HG03575 (cell line): ENCODE results near the gene NR1I2.

Experiments
- ATAC-seq: cut with Tn5 transposase; IDR thresholded peaks from one replicate; pipeline ENCODE4 v1.9.1; 2021; ENCODE audit not compliant: unreplicated experiment, insufficient number of reproducible peaks, low FRiP score; ENCODE audit errors: extremely low read depth

The NR1I2 gene

DNA sequence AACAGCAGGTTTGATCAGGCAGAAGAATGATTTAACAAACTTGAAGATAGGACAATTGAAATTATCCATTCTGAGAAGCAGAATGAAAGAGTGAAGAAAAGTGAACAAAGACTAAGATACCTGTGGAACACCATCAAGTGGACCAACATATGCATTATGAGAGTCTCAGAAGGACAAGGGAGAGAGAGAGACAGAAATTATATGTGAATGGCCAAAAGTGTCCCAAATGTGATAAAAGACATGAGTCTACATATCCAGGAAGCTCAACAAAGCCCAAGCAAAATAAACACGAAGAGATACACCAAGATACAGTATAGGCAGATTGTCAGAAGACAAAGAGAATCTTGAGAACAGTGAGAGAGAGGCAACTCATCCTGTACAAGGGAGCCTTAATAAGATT lies 5.6 kb upstream of the NR1I2 start:
- ATAC-seq, result no peak

DNA sequence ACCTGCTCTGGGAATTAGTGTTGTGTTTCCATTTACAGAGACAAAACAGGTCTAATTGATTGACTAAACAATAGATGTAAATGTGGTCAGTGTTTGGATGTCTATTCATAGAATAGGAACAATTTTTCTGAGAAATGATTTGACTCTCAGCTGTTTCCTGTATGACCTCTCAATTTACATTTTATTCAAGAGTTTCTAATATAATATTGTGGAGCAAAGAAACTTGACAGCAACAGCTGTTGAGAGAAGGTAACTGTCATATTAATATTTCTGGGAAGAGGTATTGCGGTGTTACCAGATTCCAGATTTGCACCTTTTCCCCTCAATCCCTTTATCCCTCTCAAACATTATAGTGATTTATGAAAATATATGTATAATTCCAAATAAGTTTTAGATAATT lies 3.7 kb upstream of the NR1I2 start:
- no peak for ATAC-seq

GRCh38 chr3:119778811-119779210 lies 3.1 kb upstream of the NR1I2 start:
- ATAC-seq, result no peak

GRCh38 chr3:119779731-119780383 lies 2.0 kb upstream of the NR1I2 start:
- no peak for ATAC-seq

- ATAC-seq, result no peak
Measured at GRCh38 chr3:119782460-119782859, 559 bp downstream of the NR1I2 start.

DNA sequence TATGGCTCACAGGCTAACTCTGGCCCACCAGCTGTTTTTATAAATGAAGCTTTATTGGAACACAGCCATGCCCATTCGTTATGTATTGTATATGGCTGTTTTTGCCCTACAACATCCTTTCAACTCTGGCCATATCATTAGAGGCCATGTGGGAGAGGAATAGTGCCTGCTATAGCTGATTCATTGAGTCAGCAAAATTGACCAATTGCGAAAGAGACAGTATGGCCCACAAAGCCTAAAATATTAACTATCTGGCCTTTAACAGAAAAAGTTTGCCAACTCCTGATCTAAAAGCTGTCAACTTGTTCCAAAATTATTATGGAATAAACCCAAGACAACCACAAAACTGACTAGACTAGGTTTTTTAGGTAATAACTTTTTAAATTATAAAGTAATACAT lies 1.4 kb downstream of the NR1I2 start:
- ATAC-seq, result no peak

- ATAC-seq, result no peak
Measured at GRCh38 chr3:119783883-119784282, 2.0 kb downstream of the NR1I2 start.

DNA sequence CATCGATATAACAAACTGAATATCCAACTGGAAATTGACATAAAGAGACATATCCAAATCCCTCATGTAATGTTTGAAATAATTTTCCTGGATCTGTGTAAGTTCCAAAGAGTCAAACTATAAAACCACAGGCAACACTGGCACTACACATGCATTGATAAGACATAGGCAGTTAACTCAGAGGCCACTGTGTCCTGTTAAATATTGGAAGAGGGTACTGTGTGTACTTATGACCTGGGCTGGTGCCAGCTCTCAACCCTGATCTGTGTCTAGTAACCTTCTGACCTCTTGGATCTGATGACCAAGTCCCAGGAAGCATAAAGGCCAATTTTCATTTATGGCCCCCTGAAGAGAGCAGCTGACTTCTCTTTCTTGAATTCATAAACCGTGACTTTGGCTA lies 4.5 kb downstream of the NR1I2 start:
- no peak for ATAC-seq

- no peak for ATAC-seq
Measured at GRCh38 chr3:119790369-119790768, 8.5 kb downstream of the NR1I2 start.

- no peak for ATAC-seq
Measured at GRCh38 chr3:119792270-119792669, 10.4 kb downstream of the NR1I2 start.

DNA sequence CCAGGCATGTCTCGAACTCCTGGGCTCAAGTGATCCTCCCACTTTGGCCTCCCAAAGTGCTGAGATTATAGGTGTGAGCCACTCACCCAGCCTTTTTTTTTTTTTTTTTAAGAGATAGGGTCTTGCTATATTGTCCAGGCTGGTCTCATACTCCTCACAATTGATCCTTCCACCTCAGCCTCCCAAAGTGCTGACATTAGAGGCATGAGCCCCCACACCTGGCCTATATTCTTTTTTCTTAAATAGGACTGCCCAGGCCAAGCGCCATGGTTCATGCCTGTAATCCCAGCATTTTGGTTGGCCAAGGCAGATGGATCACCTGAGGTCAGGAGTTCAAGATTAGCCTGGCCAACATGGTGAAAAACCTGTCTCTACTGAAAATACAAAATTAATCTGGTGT lies 12.5 kb downstream of the NR1I2 start:
- ATAC-seq, result no peak

DNA sequence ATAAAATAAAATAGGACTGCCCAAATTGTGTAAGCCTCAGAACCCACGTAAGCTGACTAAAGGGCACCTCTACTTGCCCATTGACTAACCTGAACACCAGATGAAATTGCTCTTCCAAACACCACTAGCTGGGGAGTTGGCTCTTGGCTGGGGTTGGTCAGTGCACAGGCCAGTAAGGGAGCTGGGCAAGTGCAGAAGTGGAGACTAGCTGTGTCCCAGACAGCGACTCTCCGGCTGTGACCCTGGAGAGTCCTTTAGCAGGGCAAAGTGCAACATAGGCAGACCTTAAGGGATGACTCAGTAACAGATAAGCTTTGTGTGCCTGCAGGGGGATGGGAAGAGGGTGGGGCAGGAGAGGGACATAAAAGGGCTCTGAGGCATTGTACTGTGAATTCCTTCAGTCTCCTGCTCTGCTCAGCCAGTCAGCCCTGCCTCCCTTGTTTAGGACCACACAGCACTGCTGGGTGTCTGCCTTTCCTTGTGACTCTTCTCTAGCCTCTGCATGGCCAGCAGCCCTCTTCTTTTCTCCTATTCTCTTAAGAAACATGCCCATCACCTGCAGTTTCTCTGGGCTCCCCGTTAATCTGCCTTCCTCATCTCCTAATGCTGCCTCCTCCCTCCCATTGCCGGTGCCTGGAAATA lies 13.2 kb downstream of the NR1I2 start:
- ATAC-seq, result no peak

- no peak for ATAC-seq
Measured at GRCh38 chr3:119795849-119796248, 13.9 kb downstream of the NR1I2 start.

DNA sequence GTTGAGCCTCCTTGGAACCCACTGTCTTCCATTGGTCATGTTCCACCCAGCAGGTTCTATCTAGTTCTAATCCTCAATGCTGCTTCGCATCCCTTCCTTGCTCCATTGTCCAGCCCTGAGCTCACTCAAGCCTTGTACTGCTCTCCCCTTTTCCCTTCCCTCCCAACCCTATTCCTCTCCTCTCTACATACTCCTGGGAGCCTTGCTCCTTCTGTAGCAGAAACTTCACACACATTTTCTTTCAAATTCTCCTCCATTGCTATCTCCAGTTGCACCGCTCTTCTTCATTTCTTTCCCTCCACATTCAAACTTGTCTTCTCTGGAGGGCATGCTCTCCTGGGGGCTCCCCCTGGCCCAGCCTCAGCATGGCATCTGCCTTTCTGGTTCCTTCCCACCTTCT lies 14.5 kb downstream of the NR1I2 start:
- ATAC-seq, result no peak

GRCh38 chr3:119796785-119797184 lies 14.9 kb downstream of the NR1I2 start:
- no peak for ATAC-seq

DNA sequence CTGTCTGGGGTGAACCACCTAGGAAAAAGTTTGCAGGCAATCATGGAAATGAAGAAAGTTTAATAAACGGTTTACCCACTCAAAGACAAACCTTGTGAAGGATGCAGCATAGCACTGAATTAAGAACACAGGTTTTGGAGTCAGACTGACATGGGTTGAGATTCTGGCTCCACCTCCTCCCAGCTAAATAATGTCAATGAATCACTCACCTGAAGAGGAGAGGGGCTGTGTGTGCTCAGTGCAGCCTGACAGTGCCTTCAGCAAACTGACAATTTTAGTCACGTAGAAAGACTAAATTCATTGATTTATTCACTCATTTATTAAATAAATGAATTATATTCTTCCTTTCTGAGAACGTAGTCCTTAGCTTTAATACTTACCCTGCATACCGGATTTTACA lies 18.9 kb downstream of the NR1I2 start:
- no peak for ATAC-seq

GRCh38 chr3:119808244-119808643 lies 26.3 kb downstream of the NR1I2 start:
- ATAC-seq, result no peak

GRCh38 chr3:119808843-119809242 lies 26.9 kb downstream of the NR1I2 start:
- ATAC-seq, result no peak

GRCh38 chr3:119809249-119810017 lies 27.5 kb downstream of the NR1I2 start:
- no peak for ATAC-seq

DNA sequence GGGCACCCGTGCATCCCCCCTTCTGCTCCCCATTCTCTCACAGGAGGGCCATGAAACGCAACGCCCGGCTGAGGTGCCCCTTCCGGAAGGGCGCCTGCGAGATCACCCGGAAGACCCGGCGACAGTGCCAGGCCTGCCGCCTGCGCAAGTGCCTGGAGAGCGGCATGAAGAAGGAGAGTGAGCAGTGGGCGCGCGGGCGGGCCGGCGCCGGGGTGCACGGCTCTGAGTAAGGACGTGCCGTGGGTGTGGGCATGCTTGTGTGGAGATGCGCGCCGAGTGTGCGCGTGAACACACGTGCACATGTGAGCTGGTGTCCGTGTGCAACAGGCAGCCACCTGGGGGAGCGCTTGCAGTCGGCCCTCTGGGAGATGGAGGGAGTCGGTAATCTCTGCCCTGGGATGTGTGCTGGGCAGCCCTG lies 28.1 kb downstream of the NR1I2 start:
- peak; percentile 67 for ATAC-seq
